Lung (tissue), 12 donors: ENCODE data around the gene RFX5. TPM values are rescaled to one million over a fixed set of nuclear protein-coding genes. Genes with fewer than 3 reads are reported as not detected.

Experiments used
- ATAC-seq: fragments of 200-7000 bp; cut with Tn5 transposase; one replicate; pipeline ENCODE4 v1.9.1; 2020; ENCODE audit warnings: moderate number of reproducible peaks; ENCODE audit not compliant: insufficient read depth, low FRiP score
- DNase-seq, 3 donors: peaks; one replicate each; pipeline ENCODE4 v3.0.0-alpha.2; 2013 to 2017
- H3K27ac ChIP-seq, 2 donors: one replicate each; pipeline ENCODE4 v1.5.1; 2013; ENCODE audit warnings: mild to moderate bottlenecking in 2 of 2, moderate library complexity in 2 of 2, control low read depth in 1 of 2, inconsistent platforms in 1 of 2, low read depth in 1 of 2, low read length in 1 of 2
- H3K27me3 ChIP-seq, 3 donors: one replicate each; pipeline ENCODE4 v1.5.1; 2013; ENCODE audit warnings: low read length in 2 of 3; ENCODE audit not compliant: control insufficient read depth in 3 of 3, insufficient read depth in 3 of 3
- H3K36me3 ChIP-seq, 4 donors: one replicate each; pipeline ENCODE4 v1.5.1; 2013; ENCODE audit warnings: low read length in 4 of 4, mild to moderate bottlenecking in 1 of 4, moderate library complexity in 1 of 4; ENCODE audit not compliant: control insufficient read depth in 4 of 4, insufficient read depth in 4 of 4
- H3K4me1 ChIP-seq, 5 donors: one replicate each; pipeline ENCODE4 v1.5.1; 2013; ENCODE audit warnings: low read length in 5 of 5, mild to moderate bottlenecking in 2 of 5, moderate library complexity in 1 of 5; ENCODE audit not compliant: control insufficient read depth in 5 of 5, insufficient read depth in 5 of 5
- H3K4me3 ChIP-seq: one replicate; pipeline ENCODE4 v1.5.1; 2013; ENCODE audit warnings: mild to moderate bottlenecking, control low read depth, moderate library complexity
- H3K9ac ChIP-seq, 2 donors: one replicate each; pipeline ENCODE4 v1.5.1; 2013; ENCODE audit warnings: low read length in 2 of 2, control low read depth in 1 of 2; ENCODE audit not compliant: insufficient read depth in 1 of 2
- H3K9me3 ChIP-seq, 4 donors: one replicate each; pipeline ENCODE4 v1.5.1; 2013; ENCODE audit warnings: low read length in 3 of 4, mild to moderate bottlenecking in 1 of 4, moderate library complexity in 1 of 4; ENCODE audit not compliant: control insufficient read depth in 4 of 4, insufficient read depth in 3 of 4
- WGBS, 2 donors: extraction: QIAGEN DNeasy Blood & Tissue Kit; methylation state at CpG; one replicate each; pipeline ENCODE4 v1.1.7; 2013; 5-methylcytosine and 5-hydroxymethylcytosine counted together
- polyA plus RNA-seq, 2 donors: library from polyadenylated mRNA; stranded (reverse); fragments of 200-250 nt; gene quantifications; one replicate each; pipeline ENCODE4 v1.2.1, GENCODE V29; 2013
- total RNA-seq, 2 donors: library from RNA; depleted of rRNA in 1 of 2; stranded (reverse); fragments of >200 nt in 1 of 2; gene quantifications; one replicate each; pipeline ENCODE4 v1.2.1, GENCODE V29; 2014 to 2021
- TF ChIP-seq, protein P1 (sequence below): IDR thresholded peaks from 2 replicates; pipeline ENCODE4 v1.5.1; 2012; ENCODE audit warnings: mild to moderate bottlenecking; ENCODE audit errors: control extremely low read depth, extremely low read depth
- donor health status: control.
- donor health status: control.
- donor health status: Bipolar disorder and iron deficiency.
- donor health status: healthy.
- donor health status: DM: yes; HTN: yes; CAD: no.

RFX5 gene
- total and polyA plus RNA-seq, 4 donors: 16.6 to 40.3 (median 34.6) TPM

GRCh38 chr1:151315565-151316235 lies 31.4 kb downstream of the RFX5 start:
- WGBS, 2 donors: 86 to 92% methylated on average over 17 of the region's 17 CpGs
- Histone ChIP-seq H3K27me3 (no peaks in the 10 kb centered on the region), H3K4me1 (peaks cover 0 to 25% (median 9%) of the 10 kb centered on the region in 5 donors), H3K27ac (no peak overlapping the region), H3K9me3 (no peaks in the 10 kb centered on the region), H3K4me3 (no peak overlapping the region), H3K36me3 (peaks cover 2 to 67% (median 44%) of the 10 kb centered on the region in 4 donors), H3K9ac (no peak overlapping the region)
- DNase-seq: no peak
- TF ChIP-seq, protein P1, sequence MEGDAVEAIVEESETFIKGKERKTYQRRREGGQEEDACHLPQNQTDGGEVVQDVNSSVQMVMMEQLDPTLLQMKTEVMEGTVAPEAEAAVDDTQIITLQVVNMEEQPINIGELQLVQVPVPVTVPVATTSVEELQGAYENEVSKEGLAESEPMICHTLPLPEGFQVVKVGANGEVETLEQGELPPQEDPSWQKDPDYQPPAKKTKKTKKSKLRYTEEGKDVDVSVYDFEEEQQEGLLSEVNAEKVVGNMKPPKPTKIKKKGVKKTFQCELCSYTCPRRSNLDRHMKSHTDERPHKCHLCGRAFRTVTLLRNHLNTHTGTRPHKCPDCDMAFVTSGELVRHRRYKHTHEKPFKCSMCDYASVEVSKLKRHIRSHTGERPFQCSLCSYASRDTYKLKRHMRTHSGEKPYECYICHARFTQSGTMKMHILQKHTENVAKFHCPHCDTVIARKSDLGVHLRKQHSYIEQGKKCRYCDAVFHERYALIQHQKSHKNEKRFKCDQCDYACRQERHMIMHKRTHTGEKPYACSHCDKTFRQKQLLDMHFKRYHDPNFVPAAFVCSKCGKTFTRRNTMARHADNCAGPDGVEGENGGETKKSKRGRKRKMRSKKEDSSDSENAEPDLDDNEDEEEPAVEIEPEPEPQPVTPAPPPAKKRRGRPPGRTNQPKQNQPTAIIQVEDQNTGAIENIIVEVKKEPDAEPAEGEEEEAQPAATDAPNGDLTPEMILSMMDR: no peak
- no peak for ATAC-seq

DNA sequence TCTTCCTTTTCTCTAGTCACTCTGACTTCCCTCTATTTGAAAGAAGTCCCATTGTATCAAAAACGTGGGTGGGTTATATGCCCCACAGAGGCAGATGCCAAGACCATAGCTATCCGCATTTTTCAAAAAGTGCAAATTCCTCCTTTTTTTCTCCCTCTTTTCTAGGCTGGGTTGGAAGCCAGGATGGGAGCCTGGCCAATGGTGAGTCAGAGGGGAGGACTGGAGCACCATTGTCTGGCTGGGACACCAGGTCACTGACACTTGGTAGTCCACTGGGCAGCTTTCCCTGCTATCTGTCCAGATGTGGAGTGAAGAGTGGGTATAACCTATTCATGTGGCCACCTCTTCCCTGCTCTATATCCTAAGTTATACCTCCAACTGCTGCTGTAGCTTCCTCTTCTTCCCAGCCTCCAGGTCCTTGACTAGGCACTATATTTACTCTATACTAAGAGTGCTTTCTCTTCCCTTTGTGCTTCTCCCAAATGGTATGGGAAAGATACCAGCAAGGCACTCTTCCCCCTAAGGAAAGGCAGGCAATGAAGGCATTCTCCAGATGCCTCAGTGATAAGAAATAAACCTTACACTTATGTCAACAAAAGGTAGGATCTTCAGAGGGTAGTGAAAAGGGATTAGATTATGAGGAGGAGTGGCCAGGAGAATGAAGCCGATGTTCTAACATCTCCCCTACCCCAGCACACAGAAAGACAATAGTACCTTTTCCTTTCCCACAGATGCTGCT lies 32.7 kb downstream of the RFX5 start:
- H3K27me3 ChIP-seq: no peaks in the 10 kb centered on the region
- H3K4me3 ChIP-seq: no peak overlapping the region
- peak overlapping the region; percentile 27 to 40 for H3K27ac ChIP-seq
- peaks cover 0 to 33% (median 13%) of the 10 kb centered on the region in 5 donors for H3K4me1 ChIP-seq
- TF ChIP-seq, protein P1: no peak
- ATAC-seq: no peak
- WGBS, 2 donors: 52 to 71% methylated on average over 3 of the region's 3 CpGs
- peak overlapping the region in 1 of 2 donors; percentile 17 for H3K9ac ChIP-seq
- no peaks in the 10 kb centered on the region for H3K9me3 ChIP-seq
- peaks cover 2 to 65% (median 40%) of the 10 kb centered on the region in 4 donors for H3K36me3 ChIP-seq
- peak in 2 of 3 donors; percentile 31 to 39 for DNase-seq

- peaks cover 0 to 33% (median 13%) of the 10 kb centered on the region in 5 donors for H3K4me1 ChIP-seq
- DNase-seq: no peak
- H3K36me3 ChIP-seq: peaks cover 2 to 61% (median 43%) of the 10 kb centered on the region in 4 donors
- no peak for ATAC-seq
- H3K27me3 ChIP-seq: no peaks in the 10 kb centered on the region
- TF ChIP-seq, protein P1: no peak
- H3K27ac ChIP-seq: no peak overlapping the region
- H3K4me3 ChIP-seq: no peak overlapping the region
- WGBS, 2 donors: 64 to 83% methylated on average over 2 of the region's 2 CpGs
- H3K9ac ChIP-seq: no peak overlapping the region
- H3K9me3 ChIP-seq: no peaks in the 10 kb centered on the region
Measured at GRCh38 chr1:151313501-151313900, 33.6 kb downstream of the RFX5 start.
